NCI-H2107 (cell line): ENCODE results near the gene SLC7A6.

Source experiments
- DNase-seq: peaks from one replicate; lab custom pipeline; 2025; lab: John Stamatoyannopoulos, UW

SLC7A6 gene

DNA sequence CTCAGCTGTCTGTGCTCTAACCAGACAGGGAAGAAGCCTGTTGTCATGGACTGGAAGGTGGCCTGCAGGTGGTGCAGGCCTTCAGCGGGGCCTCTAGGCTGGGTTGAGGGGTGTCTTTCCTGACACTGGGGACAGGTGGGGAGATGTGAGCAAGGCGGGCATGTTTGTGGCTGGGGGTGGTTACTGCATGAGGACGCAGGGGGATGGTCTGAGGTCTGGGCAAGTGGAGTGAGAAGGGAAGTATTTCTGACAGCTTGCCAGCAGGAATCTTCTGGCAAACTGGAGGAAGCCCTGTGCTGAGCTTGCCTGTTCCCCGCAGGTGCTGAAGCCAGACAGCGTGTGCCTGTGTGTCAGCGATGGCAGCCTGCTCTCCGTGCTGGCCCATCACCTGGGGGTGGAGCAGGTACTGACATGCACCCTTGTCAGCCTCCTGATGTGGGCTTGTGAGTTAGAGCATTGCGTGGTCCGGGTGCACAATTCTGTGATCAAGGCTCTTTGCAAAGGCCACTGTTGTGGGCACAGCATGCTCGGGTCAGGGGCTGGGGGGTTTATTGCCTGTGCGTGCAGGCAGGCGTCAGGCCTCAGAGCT, 82.7 kb downstream of the SLC7A6 start:
- DNase-seq: no peak

DNA sequence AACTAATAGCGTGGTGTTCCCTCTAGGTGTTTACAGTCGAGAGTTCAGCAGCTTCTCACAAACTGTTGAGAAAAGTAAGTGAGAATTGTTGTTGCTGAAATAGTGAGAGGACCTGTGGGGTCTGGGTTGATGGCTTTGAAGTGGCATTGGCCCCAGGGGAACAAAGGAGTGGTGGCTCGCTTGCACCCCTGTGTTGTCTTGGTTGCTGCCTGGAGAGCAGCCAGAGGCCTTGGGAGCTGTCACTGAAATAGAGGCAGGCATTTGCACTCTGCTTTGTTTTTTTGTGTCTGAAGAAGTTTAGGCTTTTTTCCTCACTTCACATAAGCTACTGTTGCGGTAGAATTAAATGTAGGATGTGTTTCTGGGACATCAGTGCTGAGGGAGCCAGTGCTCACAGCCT, 83.3 kb downstream of the SLC7A6 start:
- no peak for DNase-seq

GRCh38 chr16:68348639-68349445, 84.5 kb downstream of the SLC7A6 start:
- no peak for DNase-seq

DNA sequence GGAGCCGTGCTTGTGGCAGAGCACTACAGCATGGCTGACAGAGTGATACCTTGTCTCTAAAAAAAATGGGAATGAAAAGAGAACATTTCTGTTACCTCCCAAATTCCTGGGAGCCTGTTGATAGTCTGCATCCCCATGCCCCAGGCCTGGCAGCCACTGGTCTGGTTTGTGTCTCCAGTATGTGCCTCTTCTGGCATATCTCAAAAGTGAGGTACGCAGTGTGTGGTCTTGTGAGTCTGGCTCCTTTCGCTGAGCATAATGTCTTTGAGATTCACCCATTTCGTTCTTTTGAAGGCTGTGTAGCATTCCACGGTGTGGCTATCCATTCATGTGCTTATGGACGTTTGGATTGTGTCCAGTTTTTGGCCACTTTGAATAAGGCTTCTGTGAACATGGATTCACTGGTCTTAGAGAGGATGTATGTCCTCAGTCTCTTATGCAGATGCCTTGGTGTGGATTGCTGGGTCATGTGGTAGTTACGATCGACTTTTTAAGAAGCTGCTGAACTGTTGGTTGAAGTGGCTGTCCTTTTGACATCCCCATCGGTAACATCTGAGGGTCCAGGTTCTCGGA, 85.6 kb downstream of the SLC7A6 start:
- no peak for DNase-seq

GRCh38 chr16:68350813-68351350, 86.6 kb downstream of the SLC7A6 start:
- no peak for DNase-seq
